Activated naive CD8-positive, alpha-beta T cell treated with anti-CD3 and anti-CD28 coated beads, Interleukin-2, amount 10 ng/mL, durations not matched to agents 7 days and 5 days (primary cell): ENCODE data around the gene RASL10B. TPM values are rescaled to one million over a fixed set of nuclear protein-coding genes. Genes with fewer than 3 reads are reported as not detected.

ENCODE experiments used
- ATAC-seq: fragments of 150-1000 bp; cut with Tn5 transposase; one replicate; pipeline ENCODE4 v1.10.0; 2021; ENCODE audit warnings: low read depth, moderate library complexity
- POLR2A ChIA-PET: fragments of 350-600 bp; sonication (Branson Sonifier 250); formaldehyde crosslinking; loops from one replicate; lab custom pipeline; 2021; ENCODE audit warnings: antibody characterized with exemption; lab: Charles Lee
- DNase-seq: peaks from one replicate; pipeline ENCODE4 v3.0.0; 2021
- H3K27ac Mint-ChIP-seq: one replicate; pipeline ENCODE4 v1.8.0; 2022; ENCODE audit warnings: mild to moderate bottlenecking, mixed read lengths
- H3K27me3 Mint-ChIP-seq: one replicate; pipeline ENCODE4 v1.8.0; 2022; ENCODE audit warnings: mild to moderate bottlenecking, moderate library complexity, mixed read lengths
- H3K36me3 Mint-ChIP-seq: one replicate; pipeline ENCODE4 v1.8.0; 2021; ENCODE audit warnings: mild to moderate bottlenecking, mixed read lengths
- H3K4me1 Mint-ChIP-seq: one replicate; pipeline ENCODE4 v1.8.0; 2021; ENCODE audit warnings: mixed read lengths
- H3K4me3 Mint-ChIP-seq: one replicate; pipeline ENCODE4 v1.8.0; 2022; ENCODE audit warnings: mild to moderate bottlenecking, moderate library complexity, mixed read lengths
- H3K9me3 Mint-ChIP-seq: one replicate; pipeline ENCODE4 v1.8.0; 2021; ENCODE audit warnings: mixed read lengths
- total RNA-seq, 2 experiments: library from RNA; stranded (reverse); gene quantifications; one replicate each; pipeline ENCODE4 v1.2.3, GENCODE V29; 2021

The RASL10B gene
- total RNA-seq, 2 experiments from 2014 or later = 0.09 to 0.53 TPM

- ATAC-seq = peak; percentile 50
- H3K36me3 Mint-ChIP-seq = no peaks in the 10 kb centered on the region
- H3K27ac Mint-ChIP-seq = no peak overlapping the region
- DNase-seq = no peak
- POLR2A ChIA-PET = no interaction called here
- H3K4me1 Mint-ChIP-seq = peaks cover 4% of the 10 kb centered on the region
- no peak overlapping the region for H3K4me3 Mint-ChIP-seq
- H3K27me3 Mint-ChIP-seq = peaks cover 37% of the 10 kb centered on the region
- H3K9me3 Mint-ChIP-seq = no peaks in the 10 kb centered on the region
These were observed 57.3 kb downstream of the RASL10B start for GRCh38 chr17:35788477-35789368.

GRCh38 chr17:35790841-35791240, 59.4 kb downstream of the RASL10B start:
- no peak overlapping the region for H3K27ac Mint-ChIP-seq
- ATAC-seq (no peak), DNase-seq (no peak)
- H3K4me3 Mint-ChIP-seq = no peak overlapping the region
- H3K4me1 Mint-ChIP-seq = peaks cover 14% of the 10 kb centered on the region
- POLR2A ChIA-PET = no interaction called here
- peaks cover 53% of the 10 kb centered on the region for H3K27me3 Mint-ChIP-seq
- H3K9me3 Mint-ChIP-seq = no peaks in the 10 kb centered on the region
- no peaks in the 10 kb centered on the region for H3K36me3 Mint-ChIP-seq

GRCh38 chr17:35791681-35792350, 60.4 kb downstream of the RASL10B start:
- ATAC-seq = no peak
- POLR2A ChIA-PET = interaction anchor here (2.3 kb wide), 1 partner anchor 28 kb away, joined by 9 read pairs; no protein-coding TSS in a partner anchor
- Mint-ChIP-seq H3K4me3 (no peak overlapping the region), H3K27ac (no peak overlapping the region), H3K9me3 (no peaks in the 10 kb centered on the region), H3K4me1 (peaks cover 16% of the 10 kb centered on the region), H3K27me3 (peaks cover 62% of the 10 kb centered on the region), H3K36me3 (no peaks in the 10 kb centered on the region)
- DNase-seq = no peak

Other genes starting within 250 kb of the RASL10B start
- 100 to 1,000 TPM; 133 to 139 TPM for gene SLFN12L, start 194.0 kb upstream of the RASL10B start, total RNA-seq
- gene SLFN14, start 170.8 kb upstream of the RASL10B start, total RNA-seq = not detected
- gene PEX12, start 153.1 kb upstream of the RASL10B start, total RNA-seq = 1 to 10 TPM; 4.4 to 4.6 TPM
- 100 to 1,000 TPM; 154 to 163 TPM for gene AP2B1, start 144.3 kb upstream of the RASL10B start, total RNA-seq
- gene GAS2L2, start 21.6 kb downstream of the RASL10B start, total RNA-seq = under 1 TPM in 1 of 2 experiments, not detected in 1; 0.11 TPM
- not detected for gene C17orf50, start 29.2 kb downstream of the RASL10B start, total RNA-seq
- gene MMP28, start 64.0 kb downstream of the RASL10B start, total RNA-seq = under 1 TPM; 0.45 to 0.75 TPM
- 100 to 1,000 TPM; 291 to 299 TPM for gene TAF15, start 77.8 kb downstream of the RASL10B start, total RNA-seq
- 1 to 10 TPM; 6.3 to 6.7 TPM for gene HEATR9, start 137.3 kb downstream of the RASL10B start, total RNA-seq
- 100 to 1,000 TPM; 782 to 938 TPM for gene CCL5, start 148.7 kb downstream of the RASL10B start, total RNA-seq
- 10 to 100 TPM; 17.3 to 25.0 TPM for gene RDM1, start 199.1 kb downstream of the RASL10B start, total RNA-seq
- not detected for gene LYZL6, start 212.1 kb downstream of the RASL10B start, total RNA-seq
- gene CCL16, start 249.9 kb downstream of the RASL10B start, total RNA-seq = not detected